ENCODE results near the gene DMRT3. TPM values are rescaled to one million over a fixed set of nuclear protein-coding genes. Genes with fewer than 3 reads are reported as not detected.
A peak's percentile ranks its signal among the peaks of the same experiment; 100 is the strongest.

Gene DMRT3
- total RNA-seq (not detected), polyA plus RNA-seq (not detected)
- long read RNA-seq, donor 1: 0 reads
- long read RNA-seq, donor 2: 0 reads

- intact Hi-C loops (cut with DNase I; ENCODE audit: low total_unique reads): no loop called here
- peaks cover 0 to 4% (median 0%) of the 10 kb centered on the region in 8 donors for H3K9me3 ChIP-seq
- no peak for DNase-seq
- peaks cover 9 to 100% (median 96%) of the 10 kb centered on the region in 7 donors for H3K27me3 ChIP-seq (replicated peaks in 1 of 7)
- 3 to 5% (median 4%) methylated on average over 48 to 70 of the region's 70 CpGs for WGBS, 5 donors
- H3K4me1 ChIP-seq: peaks cover 19 to 47% (median 31%) of the 10 kb centered on the region in 6 donors
- H3K27ac ChIP-seq: no peak within 1 kb of the TSS
- H3K36me3 ChIP-seq: no peaks in the 10 kb centered on the region
- peak within 1 kb of the TSS in 1 of 8 donors; percentile 45 for H3K4me3 ChIP-seq
- TF ChIP-seq POLR2AphosphoS5 (IDR thresholded peaks at IDR 0.05) (no peak), CTCF (IDR thresholded peaks at IDR 0.05 in 8 of 11, conservative IDR thresholded peaks at IDR 0.05 in 3 of 11) (no peak), POLR2A (IDR thresholded peaks at IDR 0.05) (no peak)
Observed at GRCh38 chr9:976258-976942, at the start of gene DMRT3. DMRT3 (plus strand) TSS chr9:976655; CDS start chr9:977002, 347 bp downstream.

GRCh38 chr9:926976-927375 is 49.5 kb upstream of the DMRT3 start:
- Histone ChIP-seq H3K36me3 (no peaks in the 10 kb centered on the region), H3K4me1 (no peaks in the 10 kb centered on the region), H3K27me3 (replicated peaks in 1 of 7) (peaks cover 0 to 7% (median 0%) of the 10 kb centered on the region in 7 donors), H3K27ac (no peak overlapping the region), H3K9me3 (no peaks in the 10 kb centered on the region), H3K4me3 (no peak overlapping the region)
- no peak for DNase-seq
- intact Hi-C loops (cut with DNase I; ENCODE audit: low total_unique reads): no loop called here
- 87 to 91% (median 89%) methylated on average over 8 of the region's 8 CpGs for WGBS, 5 donors
- TF ChIP-seq POLR2A (IDR thresholded peaks at IDR 0.05): no peak

- WGBS, 5 donors: 66 to 77% (median 69%) methylated on average over 6 of the region's 6 CpGs
- no peaks in the 10 kb centered on the region for H3K36me3 ChIP-seq
- intact Hi-C loops (cut with DNase I; ENCODE audit: low total_unique reads): no loop called here
- no peak overlapping the region for H3K4me3 ChIP-seq
- no peak for DNase-seq
- TF ChIP-seq POLR2A (IDR thresholded peaks at IDR 0.05) (no peak), POLR2AphosphoS5 (IDR thresholded peaks at IDR 0.05) (no peak), CTCF (IDR thresholded peaks at IDR 0.05 in 8 of 11, conservative IDR thresholded peaks at IDR 0.05 in 3 of 11) (peak in 4 of 11 experiments; percentile 15 to 35 (median 29))
- H3K9me3 ChIP-seq: no peaks in the 10 kb centered on the region
- peaks cover 0 to 6% (median 0%) of the 10 kb centered on the region in 7 donors for H3K27me3 ChIP-seq (replicated peaks in 1 of 7)
- H3K27ac ChIP-seq: no peak overlapping the region
- no peaks in the 10 kb centered on the region for H3K4me1 ChIP-seq
Observed at GRCh38 chr9:928363-929042, 48.0 kb upstream of the DMRT3 start.

GRCh38 chr9:929719-930118 is 46.7 kb upstream of the DMRT3 start:
- Histone ChIP-seq H3K36me3 (no peaks in the 10 kb centered on the region), H3K27ac (no peak overlapping the region), H3K9me3 (no peaks in the 10 kb centered on the region), H3K4me1 (no peaks in the 10 kb centered on the region), H3K27me3 (replicated peaks in 1 of 7) (peaks cover 0 to 18% (median 0%) of the 10 kb centered on the region in 7 donors), H3K4me3 (no peak overlapping the region)
- 68 to 88% (median 70%) methylated on average over 4 of the region's 4 CpGs for WGBS, 5 donors
- intact Hi-C loops (cut with DNase I; ENCODE audit: low total_unique reads): no loop called here
- no peak for TF ChIP-seq POLR2A (IDR thresholded peaks at IDR 0.05)
- TF ChIP-seq CTCF (IDR thresholded peaks at IDR 0.05 in 8 of 11, conservative IDR thresholded peaks at IDR 0.05 in 3 of 11): no peak
- no peak for TF ChIP-seq POLR2AphosphoS5 (IDR thresholded peaks at IDR 0.05)
- DNase-seq: no peak

Data from spleen (tissue), 13 donors.